Left ventricle myocardium inferior (tissue), 1 donor: ENCODE results near the gene XXYLT1. TPM values are rescaled to one million over a fixed set of nuclear protein-coding genes. Genes with fewer than 3 reads are reported as not detected.
"Not testable (repeated sequence)": the region's sequence is repeated elsewhere in the genome, so short reads cannot be mapped to it uniquely, and the experiment has no call there.

Experiments
- DNase-seq: peaks from one replicate; pipeline ENCODE4 v3.0.0-alpha.2; 2020
- H3K27ac ChIP-seq: fragments of 200-600 bp; replicated peaks from 2 replicates; pipeline ENCODE4 v1.8.0; 2021
- H3K27me3 ChIP-seq: fragments of 200-600 bp; 2 replicates; pipeline ENCODE4 v1.8.0; 2021; ENCODE audit warnings: low read depth
- H3K36me3 ChIP-seq: fragments of 200-600 bp; 2 replicates; pipeline ENCODE4 v1.8.0; 2021
- H3K4me1 ChIP-seq: fragments of 200-600 bp; 2 replicates; pipeline ENCODE4 v1.8.0; 2021
- H3K4me3 ChIP-seq: fragments of 200-600 bp; 2 replicates; pipeline ENCODE4 v1.8.0; 2021; ENCODE audit warnings: mild to moderate bottlenecking, moderate library complexity
- H3K9me3 ChIP-seq: fragments of 200-600 bp; replicated peaks from 2 replicates; pipeline ENCODE4 v1.8.0; 2021
- intact Hi-C: fragments of 100-400 bp; cut with micrococcal nuclease; formaldehyde crosslinking; loops from one replicate; pipeline ENCODE4 v1.11.0; 2022
- total RNA-seq: library from RNA; stranded (reverse); fragmentation: NEBNext Ultra II Directional; extraction: Animal tissue kit (Norgen Biotek cat#: 25700); gene quantifications from one replicate; pipeline ENCODE4 v1.2.1, GENCODE V29; 2021
- TF ChIP-seq, protein P1 (sequence below): fragments of 200-600 bp; IDR thresholded peaks from 2 replicates; pipeline ENCODE4 v1.8.0; 2021; ENCODE audit warnings: antibody characterized with exemption, mild to moderate bottlenecking, borderline replicate concordance
- donor health status: DM: no; HTN: yes; CAD: no; lungs with severe emphysema.

The XXYLT1 gene
- total RNA-seq, 1 donor from 2014 or later = 2.3 TPM

- intact Hi-C loops = no loop called here
- H3K27me3 ChIP-seq = no peaks in the 10 kb centered on the region
- peak; percentile 12 for DNase-seq
- H3K4me1 ChIP-seq = peaks cover 18% of the 10 kb centered on the region
- H3K4me3 ChIP-seq = no peak overlapping the region
- no peaks in the 10 kb centered on the region for H3K9me3 ChIP-seq
- no peaks in the 10 kb centered on the region for H3K36me3 ChIP-seq
- TF ChIP-seq, protein P1, sequence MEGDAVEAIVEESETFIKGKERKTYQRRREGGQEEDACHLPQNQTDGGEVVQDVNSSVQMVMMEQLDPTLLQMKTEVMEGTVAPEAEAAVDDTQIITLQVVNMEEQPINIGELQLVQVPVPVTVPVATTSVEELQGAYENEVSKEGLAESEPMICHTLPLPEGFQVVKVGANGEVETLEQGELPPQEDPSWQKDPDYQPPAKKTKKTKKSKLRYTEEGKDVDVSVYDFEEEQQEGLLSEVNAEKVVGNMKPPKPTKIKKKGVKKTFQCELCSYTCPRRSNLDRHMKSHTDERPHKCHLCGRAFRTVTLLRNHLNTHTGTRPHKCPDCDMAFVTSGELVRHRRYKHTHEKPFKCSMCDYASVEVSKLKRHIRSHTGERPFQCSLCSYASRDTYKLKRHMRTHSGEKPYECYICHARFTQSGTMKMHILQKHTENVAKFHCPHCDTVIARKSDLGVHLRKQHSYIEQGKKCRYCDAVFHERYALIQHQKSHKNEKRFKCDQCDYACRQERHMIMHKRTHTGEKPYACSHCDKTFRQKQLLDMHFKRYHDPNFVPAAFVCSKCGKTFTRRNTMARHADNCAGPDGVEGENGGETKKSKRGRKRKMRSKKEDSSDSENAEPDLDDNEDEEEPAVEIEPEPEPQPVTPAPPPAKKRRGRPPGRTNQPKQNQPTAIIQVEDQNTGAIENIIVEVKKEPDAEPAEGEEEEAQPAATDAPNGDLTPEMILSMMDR = no peak
- H3K27ac ChIP-seq = no peak overlapping the region
These were observed 176.6 kb downstream of the XXYLT1 start for GRCh38 chr3:195094191-195094921.

DNA sequence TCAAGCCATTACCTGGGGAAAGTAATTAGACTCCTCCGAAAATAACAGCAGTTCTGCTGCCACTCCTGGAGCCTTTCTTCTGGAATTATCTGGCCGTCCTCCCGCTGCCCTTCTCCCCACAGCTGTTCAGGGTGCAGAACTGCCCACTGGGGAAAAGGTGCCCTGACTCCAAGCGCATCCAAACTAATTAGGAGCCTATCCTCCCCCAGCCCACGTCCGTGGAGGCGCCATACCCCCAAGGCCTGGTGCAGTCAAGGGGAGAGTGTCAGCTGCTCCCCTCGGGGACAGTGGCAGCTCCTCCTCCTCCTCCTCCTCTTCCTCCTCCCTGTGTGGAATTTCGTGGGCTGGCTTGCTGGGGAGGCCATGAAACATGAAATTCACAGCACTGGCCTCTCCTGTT lies 177.2 kb downstream of the XXYLT1 start:
- Histone ChIP-seq H3K27me3 (no peaks in the 10 kb centered on the region), H3K9me3 (no peaks in the 10 kb centered on the region), H3K4me1 (peaks cover 18% of the 10 kb centered on the region), H3K4me3 (no peak overlapping the region), H3K27ac (no peak overlapping the region), H3K36me3 (no peaks in the 10 kb centered on the region)
- peak; percentile 6 for DNase-seq
- TF ChIP-seq, protein P1 = no peak
- intact Hi-C loops = no loop called here

GRCh38 chr3:195087840-195088601 lies 182.9 kb downstream of the XXYLT1 start:
- H3K27ac ChIP-seq, intact Hi-C loops, H3K9me3 ChIP-seq, H3K36me3 ChIP-seq, H3K4me1 ChIP-seq, H3K27me3 ChIP-seq: not testable (repeated sequence)
- DNase-seq = peak; percentile 2
- H3K4me3 ChIP-seq = peak overlapping the region; percentile 45

DNA sequence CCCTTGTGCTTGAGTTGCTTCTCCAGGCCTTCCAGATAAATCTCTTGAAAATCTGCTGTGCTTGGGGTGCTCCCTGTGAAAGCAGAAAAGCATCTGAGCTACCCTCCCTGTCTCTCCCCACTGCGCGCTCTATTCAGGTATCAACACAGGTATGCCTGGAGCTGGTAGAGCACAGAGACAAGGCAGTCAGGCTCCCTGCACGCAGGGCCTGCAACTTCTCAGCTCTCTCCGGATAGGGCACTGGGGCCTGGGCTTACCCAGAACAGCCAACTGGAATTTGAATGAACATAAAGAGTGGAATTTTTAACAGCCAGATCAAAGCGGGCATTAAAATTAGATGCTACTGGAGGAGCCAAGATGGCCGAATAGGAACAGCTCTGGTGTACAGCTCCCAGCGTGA lies 183.6 kb downstream of the XXYLT1 start:
- no peak overlapping the region for H3K27ac ChIP-seq
- H3K36me3 ChIP-seq = no peaks in the 10 kb centered on the region
- TF ChIP-seq, protein P1 = no peak
- H3K9me3 ChIP-seq = no peaks in the 10 kb centered on the region
- H3K27me3 ChIP-seq = no peaks in the 10 kb centered on the region
- peak overlapping the region; percentile 45 for H3K4me3 ChIP-seq
- DNase-seq = no peak
- peaks cover 14% of the 10 kb centered on the region for H3K4me1 ChIP-seq
- intact Hi-C loops = no loop called here

GRCh38 chr3:195086885-195087284 lies 184.1 kb downstream of the XXYLT1 start:
- no peaks in the 10 kb centered on the region for H3K36me3 ChIP-seq
- no peaks in the 10 kb centered on the region for H3K9me3 ChIP-seq
- DNase-seq = peak; percentile 3
- TF ChIP-seq, protein P1 = no peak
- H3K4me1 ChIP-seq = peaks cover 18% of the 10 kb centered on the region
- intact Hi-C loops = no loop called here
- H3K27ac ChIP-seq = no peak overlapping the region
- H3K27me3 ChIP-seq = no peaks in the 10 kb centered on the region
- no peak overlapping the region for H3K4me3 ChIP-seq

GRCh38 chr3:195086341-195086740 lies 184.6 kb downstream of the XXYLT1 start:
- Histone ChIP-seq H3K36me3 (no peaks in the 10 kb centered on the region), H3K9me3 (no peaks in the 10 kb centered on the region), H3K27me3 (no peaks in the 10 kb centered on the region), H3K4me1 (peaks cover 24% of the 10 kb centered on the region), H3K4me3 (no peak overlapping the region), H3K27ac (no peak overlapping the region)
- TF ChIP-seq, protein P1 = no peak
- intact Hi-C loops = no loop called here
- DNase-seq = peak; percentile 5
